HEK293 (cell line): ENCODE measurements around the gene ARF3.
A peak's percentile ranks its signal among the peaks of the same experiment; 100 is the strongest.

Experiments used
- FEZF1 ChIP-seq: fragments of 450-650 bp; formaldehyde crosslinking; IDR thresholded peaks from 2 replicates; pipeline ENCODE4 v1.5.1; 2016; ENCODE audit warnings: missing biosample characterization, missing genetic modification characterization
- GLIS1 ChIP-seq: fragments of 450-650 bp; formaldehyde crosslinking; IDR thresholded peaks from 2 replicates; pipeline ENCODE4 v1.5.1; 2016; ENCODE audit warnings: missing biosample characterization, missing genetic modification characterization
- IKZF3 ChIP-seq: fragments of 450-650 bp; IDR thresholded peaks from 2 replicates; pipeline ENCODE4 v1.5.0; 2018; ENCODE audit warnings: missing biosample characterization, mild to moderate bottlenecking, missing genetic modification characterization, moderate library complexity
- KLF8 ChIP-seq: fragments of 450-650 bp; formaldehyde crosslinking; IDR thresholded peaks from 2 replicates; pipeline ENCODE4 v1.5.1; 2016; ENCODE audit warnings: missing biosample characterization, missing genetic modification characterization
- MZF1 ChIP-seq: fragments of 450-650 bp; formaldehyde crosslinking; IDR thresholded peaks from 2 replicates; pipeline ENCODE4 v1.5.1; 2017; ENCODE audit warnings: missing biosample characterization, missing genetic modification characterization, borderline replicate concordance
- PRDM4 ChIP-seq: fragments of 450-650 bp; formaldehyde crosslinking; IDR thresholded peaks from 2 replicates; pipeline ENCODE4 v1.5.1; 2017; ENCODE audit warnings: missing biosample characterization, missing genetic modification characterization
- RBAK ChIP-seq: fragments of 450-650 bp; formaldehyde crosslinking; IDR thresholded peaks from 2 replicates; pipeline ENCODE4 v1.5.1; 2016; ENCODE audit warnings: missing biosample characterization, missing genetic modification characterization
- SCRT1 ChIP-seq: fragments of 450-650 bp; formaldehyde crosslinking; IDR thresholded peaks from 2 replicates; pipeline ENCODE4 v1.5.1; 2016; ENCODE audit warnings: missing biosample characterization, missing genetic modification characterization, borderline replicate concordance
- SCRT2 ChIP-seq: fragments of 450-650 bp; formaldehyde crosslinking; IDR thresholded peaks from 2 replicates; pipeline ENCODE4 v1.5.1; 2016; ENCODE audit warnings: missing biosample characterization, missing genetic modification characterization
- TCF7L2 ChIP-seq: IDR thresholded peaks from 2 replicates; pipeline ENCODE4 v1.6.1; 2011; ENCODE audit warnings: low read depth, mild to moderate bottlenecking, inconsistent platforms, low read length, moderate library complexity, borderline replicate concordance
- TRIM28 ChIP-seq: IDR thresholded peaks from 2 replicates; pipeline ENCODE4 v1.6.1; 2011; ENCODE audit warnings: low read length, control low read depth, borderline replicate concordance
- WT1 ChIP-seq: fragments of 450-650 bp; formaldehyde crosslinking; IDR thresholded peaks from 2 replicates; pipeline ENCODE4 v1.5.1; 2016; ENCODE audit warnings: missing biosample characterization, missing genetic modification characterization
- ZBTB10 ChIP-seq: fragments of 450-650 bp; formaldehyde crosslinking; IDR thresholded peaks from 2 replicates; pipeline ENCODE4 v1.5.1; 2016; ENCODE audit warnings: missing biosample characterization, missing genetic modification characterization
- ZBTB17 ChIP-seq: fragments of 450-650 bp; formaldehyde crosslinking; IDR thresholded peaks from 2 replicates; pipeline ENCODE4 v1.5.1; 2016; ENCODE audit warnings: missing biosample characterization, missing genetic modification characterization
- ZBTB21 ChIP-seq: fragments of 450-650 bp; formaldehyde crosslinking; IDR thresholded peaks from 2 replicates; pipeline ENCODE4 v1.5.1; 2017; ENCODE audit warnings: missing biosample characterization, missing genetic modification characterization
- ZBTB48 ChIP-seq: fragments of 450-650 bp; formaldehyde crosslinking; IDR thresholded peaks from 2 replicates; pipeline ENCODE4 v1.5.1; 2016; ENCODE audit warnings: missing biosample characterization, missing genetic modification characterization
- ZEB2 ChIP-seq: fragments of 450-650 bp; formaldehyde crosslinking; IDR thresholded peaks from 2 replicates; pipeline ENCODE4 v1.5.1; 2016; ENCODE audit warnings: missing biosample characterization, missing genetic modification characterization
- ZIC2 ChIP-seq: fragments of 450-650 bp; formaldehyde crosslinking; IDR thresholded peaks from 2 replicates; pipeline ENCODE4 v1.5.1; 2016; ENCODE audit warnings: missing biosample characterization, missing genetic modification characterization
- ZNF10 ChIP-seq: fragments of 450-650 bp; formaldehyde crosslinking; IDR thresholded peaks from 2 replicates; pipeline ENCODE4 v1.5.1; 2017; ENCODE audit warnings: missing biosample characterization, missing genetic modification characterization
- ZNF114 ChIP-seq: fragments of 450-650 bp; formaldehyde crosslinking; IDR thresholded peaks from 2 replicates; pipeline ENCODE4 v1.5.0; 2017; ENCODE audit warnings: missing biosample characterization, missing genetic modification characterization
- ZNF175 ChIP-seq: fragments of 450-650 bp; formaldehyde crosslinking; IDR thresholded peaks from 2 replicates; pipeline ENCODE4 v1.5.1; 2016; ENCODE audit warnings: missing biosample characterization, missing genetic modification characterization
- ZNF24 ChIP-seq: fragments of 450-650 bp; formaldehyde crosslinking; IDR thresholded peaks from 2 replicates; pipeline ENCODE4 v1.5.1; 2016; ENCODE audit warnings: missing biosample characterization, missing genetic modification characterization
- ZNF274 ChIP-seq, 2 experiments: fragments of 200-500 bp in 1 of 2; fragments of 450-650 bp in 1 of 2; sonication (Bioruptor generic) in 1 of 2; formaldehyde crosslinking in 1 of 2; IDR thresholded peaks; 2 replicates each; pipeline versions ENCODE4 v1.5.1 to v1.6.1; 2014 to 2016; ENCODE audit warnings: borderline replicate concordance in 1 of 2, inconsistent platforms in 1 of 2, low read length in 1 of 2, missing biosample characterization in 1 of 2, missing genetic modification characterization in 1 of 2
- ZNF423 ChIP-seq: fragments of 450-650 bp; formaldehyde crosslinking; IDR thresholded peaks from 2 replicates; pipeline ENCODE4 v1.5.1; 2016; ENCODE audit warnings: missing biosample characterization, missing genetic modification characterization
- ZNF571 ChIP-seq: fragments of 450-650 bp; formaldehyde crosslinking; IDR thresholded peaks from 2 replicates; pipeline ENCODE4 v1.5.0; 2017; ENCODE audit warnings: missing biosample characterization, missing genetic modification characterization
- ZNF600 ChIP-seq: fragments of 450-650 bp; formaldehyde crosslinking; IDR thresholded peaks from 2 replicates; pipeline ENCODE4 v1.5.1; 2016; ENCODE audit warnings: missing biosample characterization, missing genetic modification characterization
- ZNF610 ChIP-seq: fragments of 450-650 bp; formaldehyde crosslinking; IDR thresholded peaks from 2 replicates; pipeline ENCODE4 v1.5.1; 2016; ENCODE audit warnings: missing biosample characterization, missing genetic modification characterization, borderline replicate concordance
- ZNF692 ChIP-seq: fragments of 450-650 bp; formaldehyde crosslinking; IDR thresholded peaks from 2 replicates; pipeline ENCODE4 v1.5.1; 2016; ENCODE audit warnings: missing biosample characterization, missing genetic modification characterization
- ZNF707 ChIP-seq: fragments of 450-650 bp; formaldehyde crosslinking; IDR thresholded peaks from 2 replicates; pipeline ENCODE4 v1.5.1; 2016; ENCODE audit warnings: missing biosample characterization, missing genetic modification characterization
- TF ChIP-seq, protein P1 (sequence below): IDR thresholded peaks from 2 replicates; pipeline ENCODE4 v1.6.1; 2011; ENCODE audit warnings: mild to moderate bottlenecking, low read depth, low read length, borderline replicate concordance
- TF ChIP-seq, protein P2 (sequence below): fragments of 450-650 bp; formaldehyde crosslinking; IDR thresholded peaks from 2 replicates; pipeline ENCODE4 v1.5.1; 2017; ENCODE audit warnings: missing biosample characterization, missing genetic modification characterization

Gene ARF3

DNA sequence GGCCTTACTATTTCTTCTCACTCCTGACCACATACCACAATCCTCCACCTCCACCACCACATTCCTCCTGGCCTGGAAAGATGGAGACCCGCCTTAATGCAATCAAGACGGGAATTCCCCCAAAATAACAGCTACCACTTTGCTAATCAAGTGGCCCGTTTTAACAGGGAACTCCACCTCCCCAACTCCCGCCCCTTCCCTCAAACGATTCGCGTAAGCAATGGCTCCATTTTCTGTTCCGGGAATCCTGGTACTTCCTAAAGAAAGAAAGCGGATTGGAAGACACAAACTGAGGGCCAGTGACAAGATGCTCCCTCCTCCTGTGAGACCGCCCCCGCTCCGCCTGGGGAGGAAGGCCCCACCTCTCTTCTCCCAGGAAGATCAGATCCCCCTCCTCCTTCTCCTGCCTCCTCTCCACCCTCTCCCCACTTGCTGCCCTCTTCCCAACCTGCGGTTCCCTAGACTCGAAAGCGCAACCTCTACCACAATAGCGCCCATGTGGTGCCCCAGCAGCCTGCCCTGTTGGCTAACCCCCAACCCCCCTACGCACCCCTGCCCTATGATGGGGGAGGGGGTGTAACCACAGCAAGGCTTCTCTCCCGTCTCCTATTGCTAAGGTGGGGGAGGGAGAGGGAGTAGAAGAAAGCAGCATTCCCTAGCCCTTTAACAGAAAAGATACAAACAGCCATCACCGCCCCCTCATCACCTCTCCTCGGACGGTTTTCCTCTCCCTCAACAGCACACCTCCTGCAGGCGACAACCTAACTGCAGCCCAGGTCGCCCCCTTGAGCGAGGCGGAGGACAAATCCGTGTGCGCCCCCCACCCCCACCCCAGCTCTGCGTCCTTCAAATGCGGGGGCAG is 777 bp downstream of the ARF3 start (continued):
- TF ChIP-seq, protein P1, sequence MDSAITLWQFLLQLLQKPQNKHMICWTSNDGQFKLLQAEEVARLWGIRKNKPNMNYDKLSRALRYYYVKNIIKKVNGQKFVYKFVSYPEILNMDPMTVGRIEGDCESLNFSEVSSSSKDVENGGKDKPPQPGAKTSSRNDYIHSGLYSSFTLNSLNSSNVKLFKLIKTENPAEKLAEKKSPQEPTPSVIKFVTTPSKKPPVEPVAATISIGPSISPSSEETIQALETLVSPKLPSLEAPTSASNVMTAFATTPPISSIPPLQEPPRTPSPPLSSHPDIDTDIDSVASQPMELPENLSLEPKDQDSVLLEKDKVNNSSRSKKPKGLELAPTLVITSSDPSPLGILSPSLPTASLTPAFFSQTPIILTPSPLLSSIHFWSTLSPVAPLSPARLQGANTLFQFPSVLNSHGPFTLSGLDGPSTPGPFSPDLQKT = no peak
- TF ChIP-seq ZNF24 (tag by site-specific recombination) = peak; percentile 17; the same call in 1 of the 2 replicates
- no peak for TF ChIP-seq TCF7L2
- peak; percentile 83 for TF ChIP-seq ZBTB17 (tag by site-specific recombination)
- TF ChIP-seq FEZF1 (tag by site-specific recombination) = peak; percentile 61; the same call in 1 of the 2 replicates
- TF ChIP-seq, protein P2, sequence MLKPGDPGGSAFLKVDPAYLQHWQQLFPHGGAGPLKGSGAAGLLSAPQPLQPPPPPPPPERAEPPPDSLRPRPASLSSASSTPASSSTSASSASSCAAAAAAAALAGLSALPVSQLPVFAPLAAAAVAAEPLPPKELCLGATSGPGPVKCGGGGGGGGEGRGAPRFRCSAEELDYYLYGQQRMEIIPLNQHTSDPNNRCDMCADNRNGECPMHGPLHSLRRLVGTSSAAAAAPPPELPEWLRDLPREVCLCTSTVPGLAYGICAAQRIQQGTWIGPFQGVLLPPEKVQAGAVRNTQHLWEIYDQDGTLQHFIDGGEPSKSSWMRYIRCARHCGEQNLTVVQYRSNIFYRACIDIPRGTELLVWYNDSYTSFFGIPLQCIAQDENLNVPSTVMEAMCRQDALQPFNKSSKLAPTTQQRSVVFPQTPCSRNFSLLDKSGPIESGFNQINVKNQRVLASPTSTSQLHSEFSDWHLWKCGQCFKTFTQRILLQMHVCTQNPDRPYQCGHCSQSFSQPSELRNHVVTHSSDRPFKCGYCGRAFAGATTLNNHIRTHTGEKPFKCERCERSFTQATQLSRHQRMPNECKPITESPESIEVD = no peak
- 0 out of 2 replicates have a peak, but pooled peaks have one; percentile 24 for TF ChIP-seq ZBTB21 (tag by site-specific recombination)
- peak; percentile 64; the same call in 1 of the 2 replicates for TF ChIP-seq WT1
- TF ChIP-seq ZNF707 = no peak
- TF ChIP-seq ZNF10 (tag by site-specific recombination) = peak; percentile 31; the same call in 1 of the 2 replicates
- peak; percentile 92 for TF ChIP-seq ZNF692 (tag by site-specific recombination)
- TF ChIP-seq ZNF610 (tag by site-specific recombination) = no peak
- TF ChIP-seq ZEB2 = no peak
- peak; percentile 86 for TF ChIP-seq ZBTB48 (tag by site-specific recombination)
- TF ChIP-seq SCRT2 (tag by site-specific recombination) = peak; percentile 71
- TF ChIP-seq ZNF274 (IDR thresholded peaks at IDR 0.05; ENCODE audit: low read length) = no peak
- no peak for TF ChIP-seq ZNF274 (tag by site-specific recombination; IDR thresholded peaks at IDR 0.05; ENCODE audit: borderline replicate concordance)
- peak; percentile 82 for TF ChIP-seq KLF8 (tag by site-specific recombination)
- TF ChIP-seq ZNF423 (tag by site-specific recombination) = peak; percentile 51; the same call in 1 of the 2 replicates
- peak; percentile 79 for TF ChIP-seq ZBTB10
- TF ChIP-seq PRDM4 = 0 out of 2 replicates have a peak, but pooled peaks have one; percentile 10
- no peak for TF ChIP-seq ZNF114 (tag by site-specific recombination)
- peak; percentile 71; the same call in 1 of the 2 replicates for TF ChIP-seq ZNF600 (tag by site-specific recombination)
- TF ChIP-seq MZF1 (tag by site-specific recombination) = peak; percentile 89
- TF ChIP-seq SCRT1 = peak; percentile 89
- peak; percentile 92 for TF ChIP-seq IKZF3 (tag by site-specific recombination)
- no peak for TF ChIP-seq TRIM28
- TF ChIP-seq ZIC2 (tag by site-specific recombination) = peak; percentile 77
- no peak for TF ChIP-seq ZNF175
- no peak for TF ChIP-seq RBAK (tag by site-specific recombination)
- TF ChIP-seq ZNF571 (tag by site-specific recombination) = no peak
- TF ChIP-seq GLIS1 (tag by site-specific recombination) = peak; percentile 69
